Measurements from ENCODE around the gene TMEM259.

The TMEM259 gene

DNA sequence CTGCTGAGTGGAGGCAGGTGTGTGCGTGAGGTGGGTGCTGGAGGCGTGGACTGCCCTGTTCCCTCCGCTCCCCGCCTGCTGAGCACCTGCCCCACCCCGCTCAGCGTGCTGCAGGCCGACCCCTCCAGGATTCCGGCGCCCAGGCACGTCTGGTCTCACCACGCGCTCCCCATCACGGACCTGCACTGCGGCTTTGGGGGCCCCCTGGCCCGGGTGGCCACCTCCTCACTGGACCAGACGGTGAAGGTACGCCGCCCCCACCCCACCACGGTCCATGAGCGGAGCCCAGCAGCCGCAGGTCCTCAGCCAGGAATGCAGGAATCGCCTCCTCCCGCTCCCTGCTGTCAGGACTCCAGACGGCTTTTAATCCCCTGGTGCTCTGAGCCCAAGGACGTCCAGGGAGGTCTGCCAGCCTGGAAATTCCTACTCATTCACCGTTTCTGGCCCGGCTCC, 30.8 kb downstream of the TMEM259 start:
- in situ Hi-C loops (cut with HindIII; ENCODE audit: low sequenced_read_pairs): no loop called here

DNA sequence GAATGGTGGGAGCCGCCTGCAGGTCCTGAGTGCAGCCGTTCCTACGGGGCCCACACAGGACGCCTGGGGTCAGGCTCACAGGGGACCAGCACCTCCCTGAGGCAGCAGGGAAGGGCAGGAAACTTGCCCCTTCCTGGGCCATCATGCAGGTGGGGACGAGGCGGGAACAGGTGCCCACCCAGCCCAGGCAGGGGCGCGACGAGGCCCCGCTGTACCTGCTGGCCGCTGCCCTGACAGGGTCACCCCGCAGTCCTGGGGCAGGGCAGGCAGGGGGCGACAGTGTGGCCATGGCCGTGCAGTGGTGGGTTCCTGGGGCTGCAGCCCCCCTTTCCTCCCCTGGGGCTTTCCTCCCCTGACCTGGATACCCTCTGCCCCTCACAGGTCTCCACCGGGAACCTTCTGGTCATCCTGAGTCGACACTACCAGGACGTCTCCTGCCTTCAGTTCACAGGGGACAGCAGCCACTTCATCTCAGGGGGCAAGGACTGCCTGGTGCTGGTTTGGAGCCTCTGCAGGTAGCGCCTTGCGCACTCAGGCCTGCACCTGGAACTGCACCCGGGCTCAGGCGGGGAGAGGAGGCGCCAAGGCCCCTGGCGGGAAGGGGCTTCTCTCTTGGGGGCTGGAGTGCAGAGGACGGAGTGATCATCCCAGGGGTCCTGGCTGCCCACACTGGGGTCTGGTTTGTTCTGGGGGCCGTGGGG, 31.4 kb downstream of the TMEM259 start:
- in situ Hi-C loops (cut with HindIII; ENCODE audit: low sequenced_read_pairs): no loop called here

DNA sequence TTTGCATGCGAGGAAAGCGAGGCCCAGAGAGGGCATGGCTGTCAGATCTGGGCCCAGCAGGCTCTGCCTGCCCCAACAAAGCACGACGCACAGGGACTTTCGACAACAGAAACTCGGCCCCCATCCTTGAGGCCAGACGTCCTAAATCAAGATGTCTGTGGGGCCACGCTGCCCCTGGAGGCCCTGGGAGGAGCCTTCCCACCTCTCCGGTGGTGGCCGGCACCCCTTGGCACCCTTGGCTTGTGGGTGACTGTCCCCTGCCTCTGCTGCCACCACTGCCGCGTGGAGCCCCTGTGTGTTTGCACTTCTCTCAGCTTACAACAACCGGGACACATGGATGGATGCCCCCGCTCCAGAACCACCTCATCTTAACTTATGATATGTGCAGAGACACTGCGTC, 32.4 kb downstream of the TMEM259 start:
- in situ Hi-C loops (cut with HindIII; ENCODE audit: low sequenced_read_pairs): no loop called here

DNA sequence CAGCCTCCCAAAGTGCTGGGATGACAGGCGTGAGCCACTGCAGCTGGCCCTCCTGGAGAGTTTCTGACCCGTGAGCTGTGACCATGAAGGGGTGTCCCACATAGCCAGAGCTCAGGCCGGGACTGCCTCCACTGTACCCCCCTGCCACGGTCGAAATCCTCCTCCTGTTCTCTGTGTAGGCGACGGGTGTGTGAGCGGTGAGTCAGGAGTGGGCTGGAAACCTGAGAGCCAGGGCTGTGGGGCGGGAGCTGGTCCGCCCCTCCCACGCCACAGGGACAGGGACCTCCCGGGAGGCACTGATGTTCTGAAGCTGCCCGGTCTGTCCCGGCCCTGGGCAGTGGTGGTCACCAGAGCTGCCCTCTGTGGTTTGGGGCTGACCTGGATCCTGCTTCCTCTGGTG, 32.8 kb downstream of the TMEM259 start:
- in situ Hi-C loops (cut with HindIII; ENCODE audit: low sequenced_read_pairs): no loop called here

DNA sequence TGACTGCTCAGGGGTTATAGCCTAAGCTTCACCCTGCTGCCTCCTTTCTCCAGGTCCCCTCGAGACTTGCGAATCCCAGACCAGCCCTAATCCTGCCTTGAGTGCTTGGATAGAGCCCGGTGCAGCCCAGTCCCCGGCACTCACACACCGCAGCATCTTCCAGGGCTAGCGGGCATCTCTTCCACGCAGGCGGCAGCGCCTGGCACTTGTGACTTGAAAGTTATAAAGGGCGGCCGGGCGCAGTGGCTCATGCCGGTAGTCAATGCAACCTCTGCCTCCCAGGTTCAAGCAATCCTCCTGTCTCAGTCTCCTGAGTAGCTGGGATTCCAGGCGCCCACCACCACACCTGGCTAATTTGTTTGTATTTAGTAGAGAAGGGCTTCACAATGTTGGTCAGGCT, 34.8 kb downstream of the TMEM259 start:
- in situ Hi-C loops (cut with HindIII; ENCODE audit: low sequenced_read_pairs): no loop called here

DNA sequence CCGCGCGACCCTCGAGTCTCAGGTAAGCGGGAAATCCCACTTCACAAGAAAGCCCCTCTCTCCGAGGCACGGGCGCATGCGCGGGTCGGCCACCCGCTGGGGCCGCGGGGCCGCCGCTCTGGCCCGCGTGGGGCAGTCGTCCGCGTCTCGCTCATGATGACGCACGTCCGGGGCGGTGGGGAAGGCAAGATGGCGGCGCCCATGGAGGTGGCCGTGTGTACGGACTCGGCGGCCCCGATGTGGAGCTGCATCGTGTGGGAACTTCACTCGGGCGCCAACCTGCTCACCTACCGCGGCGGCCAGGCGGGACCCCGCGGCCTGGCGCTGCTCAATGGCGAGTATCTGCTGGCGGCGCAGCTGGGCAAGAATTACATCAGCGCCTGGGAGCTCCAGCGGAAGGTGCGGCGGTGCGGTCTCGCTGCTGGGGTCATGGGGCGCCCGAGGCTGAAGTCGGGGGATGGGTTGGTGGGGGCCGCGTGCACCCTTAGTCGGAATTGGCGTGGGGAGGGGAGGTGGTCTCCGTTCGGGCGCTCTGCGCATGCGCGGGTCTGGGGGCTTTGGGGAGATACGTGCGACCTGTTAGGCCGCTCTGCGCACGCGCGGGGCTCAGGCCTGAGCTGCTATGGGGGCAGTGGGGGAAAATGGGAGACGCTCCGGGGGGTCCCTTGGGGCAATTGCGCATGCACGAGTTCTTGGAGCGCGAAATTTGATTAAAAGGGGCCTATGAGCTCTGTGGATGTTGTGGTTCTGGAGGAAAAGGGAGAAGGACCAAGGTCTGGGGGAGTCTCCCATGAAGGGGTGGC, 36.6 kb downstream of the TMEM259 start, which contains the start of gene WDR18:
Gene WDR18 (plus strand): TSS at position 181 of the 803 bp plus-strand sequence. CDS start 9 bp downstream, at position 190.
- in situ Hi-C loops (cut with HindIII; ENCODE audit: low sequenced_read_pairs): no loop called here

DNA sequence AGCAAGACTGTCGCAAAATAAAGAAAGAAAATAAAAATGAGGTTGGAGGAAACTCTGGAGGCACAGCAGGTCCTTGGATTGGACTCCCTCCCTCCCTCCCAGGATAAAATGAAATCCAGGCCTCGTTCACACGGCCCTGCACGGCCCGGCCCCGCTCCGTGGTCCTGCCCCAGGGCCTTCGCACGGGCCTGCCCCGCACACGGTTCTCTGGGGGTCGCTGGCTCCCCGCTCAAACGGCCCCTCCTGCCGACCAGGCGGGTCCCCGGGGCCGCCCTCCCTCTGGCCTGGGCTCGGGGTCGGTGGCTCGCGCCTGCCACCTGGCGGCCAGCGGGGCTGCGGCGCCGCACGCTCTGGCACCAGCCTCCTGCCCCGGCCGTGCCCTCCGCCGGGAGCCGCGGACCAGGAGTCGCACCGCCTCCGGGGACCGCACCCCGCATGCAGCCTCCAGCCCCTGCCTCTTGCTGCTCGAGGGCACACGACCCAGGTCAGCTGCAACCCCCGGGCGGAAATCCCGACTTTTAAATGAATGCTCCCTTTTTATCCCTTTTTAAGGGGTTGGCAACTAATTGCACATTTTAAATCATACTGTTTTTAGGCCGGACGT, 38.3 kb downstream of the TMEM259 start:
- in situ Hi-C loops (cut with HindIII; ENCODE audit: low sequenced_read_pairs): no loop called here

DNA sequence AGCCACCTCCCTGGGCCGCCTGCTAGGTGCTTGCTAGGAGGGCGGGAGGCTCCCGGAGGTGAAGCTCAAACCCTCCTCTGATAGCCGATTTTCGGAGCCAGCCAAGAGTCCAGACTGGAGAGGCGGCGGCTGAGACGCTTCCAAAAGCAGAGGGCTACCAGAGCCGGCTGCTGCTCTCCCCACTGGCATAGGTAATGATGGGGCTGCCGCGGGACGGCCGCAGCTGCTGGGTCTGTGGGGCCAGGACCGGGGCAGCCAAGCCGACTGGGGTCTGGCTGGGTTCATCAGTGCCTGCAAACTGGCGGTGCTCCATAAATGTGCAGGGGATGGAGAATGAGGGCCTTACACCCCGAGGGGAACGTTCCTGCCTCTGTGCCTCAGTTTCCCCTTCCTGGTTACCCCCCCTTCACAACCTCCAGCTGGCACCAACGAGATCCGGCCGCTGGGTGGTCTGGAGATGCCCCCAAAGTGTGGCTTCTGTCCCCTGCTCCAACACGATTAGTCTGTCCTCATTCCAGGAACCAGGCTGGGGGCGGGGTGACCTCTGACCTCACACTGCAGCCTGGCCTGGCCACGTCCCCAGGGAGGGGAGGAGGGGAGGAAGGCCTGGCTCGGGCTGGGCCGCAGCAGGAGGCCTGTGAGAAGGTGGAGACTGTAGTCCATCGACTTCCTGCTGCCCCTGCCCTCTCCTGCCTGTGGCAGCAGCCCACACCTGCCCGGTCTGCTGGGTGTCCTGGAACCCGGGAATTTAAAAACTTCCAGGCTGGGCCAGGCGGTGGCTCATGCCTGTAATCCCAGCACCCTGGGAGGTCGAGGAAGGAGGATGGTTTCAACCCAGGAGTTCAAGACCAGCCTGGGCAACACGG, 40.6 kb downstream of the TMEM259 start:
- in situ Hi-C loops (cut with HindIII; ENCODE audit: low sequenced_read_pairs): no loop called here

DNA sequence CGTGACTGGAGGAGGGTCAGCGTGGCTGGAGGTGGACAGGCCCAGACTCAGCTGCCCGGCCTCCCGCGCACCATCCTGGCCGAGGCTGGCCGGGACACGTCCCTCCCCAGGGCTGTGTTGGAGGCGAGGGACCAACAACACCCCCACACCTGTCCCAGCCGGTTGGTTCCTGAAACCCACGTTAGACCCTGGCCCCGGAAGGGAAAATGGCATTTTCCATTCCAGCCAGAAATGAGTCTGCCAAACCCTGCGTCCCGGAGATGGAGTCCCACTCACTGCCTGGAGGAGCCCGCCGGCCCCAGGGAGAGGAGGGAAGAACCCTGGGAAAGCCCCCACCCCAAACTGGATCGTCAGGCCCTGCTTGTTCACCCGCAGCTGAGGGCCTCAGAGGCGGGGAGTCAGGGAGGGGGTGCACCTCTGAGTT, 41.6 kb downstream of the TMEM259 start:
- in situ Hi-C loops (cut with HindIII; ENCODE audit: low sequenced_read_pairs): no loop called here

DNA sequence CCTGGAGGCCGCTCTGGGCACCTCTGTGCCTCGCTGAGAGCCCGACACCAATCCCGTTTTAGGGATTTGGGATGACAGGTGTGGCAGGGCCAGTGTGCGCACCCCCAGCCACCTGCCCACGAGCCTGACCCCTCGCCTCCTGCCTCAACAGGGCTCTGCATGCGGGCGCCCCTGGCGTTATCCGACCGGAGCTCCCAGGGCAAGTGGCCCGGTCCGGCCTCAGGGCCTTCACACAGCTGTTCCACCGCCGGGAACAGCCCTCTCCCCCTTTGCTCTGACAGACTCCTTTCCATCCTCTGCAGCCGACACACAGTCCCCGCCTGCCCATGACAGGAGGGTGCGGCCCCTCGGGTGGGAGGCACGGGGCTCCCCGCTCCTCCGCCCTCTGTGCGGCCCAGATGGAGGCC, 43.9 kb downstream of the TMEM259 start:
- in situ Hi-C loops (cut with HindIII; ENCODE audit: low sequenced_read_pairs): no loop called here

DNA sequence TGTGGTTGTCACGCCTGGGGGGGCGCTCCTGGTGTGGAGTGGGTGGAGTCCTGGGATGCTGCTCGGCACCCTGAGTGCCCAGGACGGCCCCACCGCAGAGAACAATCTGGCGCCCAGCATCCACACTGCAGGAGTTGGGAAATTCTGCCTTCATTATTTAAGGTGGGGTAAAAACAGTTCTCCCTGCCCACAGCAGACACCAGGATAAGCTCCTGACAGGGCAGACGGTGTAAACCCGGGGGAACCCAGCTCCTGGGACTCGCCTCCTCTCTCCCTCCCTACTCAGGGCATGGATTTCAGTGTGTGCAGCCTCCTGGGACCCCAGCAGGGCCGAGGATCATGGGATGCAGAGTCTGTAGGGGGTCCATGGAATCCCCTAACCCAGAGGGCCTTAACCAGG, 44.4 kb downstream of the TMEM259 start:
- in situ Hi-C loops (cut with HindIII; ENCODE audit: low sequenced_read_pairs): no loop called here

DNA sequence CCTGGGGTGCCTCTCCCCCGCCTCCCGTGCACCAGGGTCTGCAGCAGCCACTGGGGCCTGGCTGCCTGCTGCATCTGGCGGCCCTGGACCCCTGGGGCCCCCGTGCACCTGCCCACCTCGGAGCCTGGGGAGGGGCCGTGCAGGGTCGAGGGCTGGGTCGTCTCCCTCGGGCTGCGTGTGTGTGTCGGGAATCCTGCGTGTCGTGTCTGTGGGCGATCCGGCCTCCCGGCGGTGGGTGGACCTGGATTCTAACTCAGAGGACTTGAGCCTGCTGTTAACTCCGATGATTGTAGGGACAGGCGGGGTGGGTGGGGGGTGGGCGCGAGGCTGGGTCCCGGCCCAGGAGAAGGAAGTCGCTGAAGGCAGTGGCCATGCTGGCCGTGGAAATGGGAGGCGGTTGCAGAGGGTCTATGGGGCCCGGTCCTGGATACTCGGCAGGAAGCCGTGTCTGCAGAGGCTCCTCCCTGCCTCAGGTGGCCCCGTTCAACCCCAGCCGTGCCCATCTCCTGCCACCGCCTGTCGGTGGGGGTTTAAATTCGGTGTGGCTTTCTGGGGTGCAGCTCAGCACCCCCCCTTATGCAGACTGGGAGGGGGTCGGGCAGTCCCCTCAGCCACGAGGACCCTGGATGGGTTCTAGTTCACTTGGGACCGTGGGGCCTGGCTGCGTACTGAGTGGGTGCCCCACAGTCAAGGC, 46.2 kb downstream of the TMEM259 start:
- in situ Hi-C loops (cut with HindIII; ENCODE audit: low sequenced_read_pairs): no loop called here

DNA sequence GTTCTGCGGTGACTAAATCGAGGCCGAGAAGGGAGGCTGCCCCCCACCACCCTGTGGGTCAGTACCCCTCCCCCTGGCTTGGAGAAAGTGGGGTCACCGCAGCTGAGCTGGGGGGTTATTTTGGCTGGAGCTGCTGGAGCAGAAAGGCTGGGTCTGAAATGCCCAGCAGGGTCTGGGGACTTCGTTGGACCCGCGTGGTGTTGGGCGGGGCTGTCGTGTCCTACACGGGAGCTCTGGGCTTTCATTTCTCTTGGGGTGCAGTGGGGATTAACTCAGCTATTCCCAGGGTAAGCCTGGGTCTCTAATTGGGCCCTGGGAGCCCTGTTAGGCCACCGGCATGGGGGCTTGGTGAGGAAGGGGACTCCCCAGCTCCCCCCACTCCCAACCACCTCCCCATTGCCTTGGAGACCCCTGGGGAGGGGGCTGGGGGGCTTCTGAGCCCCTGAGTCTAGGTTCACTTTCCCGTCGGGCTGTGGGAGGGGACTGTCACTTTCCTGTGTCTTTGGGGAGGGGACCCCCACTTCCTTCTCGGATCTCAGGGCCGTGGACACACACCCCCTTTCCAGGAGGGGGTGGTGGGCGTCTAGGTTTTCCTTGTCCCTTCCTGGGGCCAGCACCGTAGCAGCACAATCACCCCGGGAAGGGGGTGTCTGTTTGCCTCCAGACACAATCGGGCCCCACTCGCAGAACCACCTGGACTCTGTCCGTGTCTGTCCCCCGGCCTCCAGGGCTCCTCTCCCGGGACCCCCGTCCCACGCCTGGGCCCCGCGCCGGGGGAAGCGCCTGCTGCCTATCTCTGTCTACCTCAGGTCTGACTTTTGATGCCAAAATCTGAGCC, 47.0 kb downstream of the TMEM259 start:
- in situ Hi-C loops (cut with HindIII; ENCODE audit: low sequenced_read_pairs): no loop called here

DNA sequence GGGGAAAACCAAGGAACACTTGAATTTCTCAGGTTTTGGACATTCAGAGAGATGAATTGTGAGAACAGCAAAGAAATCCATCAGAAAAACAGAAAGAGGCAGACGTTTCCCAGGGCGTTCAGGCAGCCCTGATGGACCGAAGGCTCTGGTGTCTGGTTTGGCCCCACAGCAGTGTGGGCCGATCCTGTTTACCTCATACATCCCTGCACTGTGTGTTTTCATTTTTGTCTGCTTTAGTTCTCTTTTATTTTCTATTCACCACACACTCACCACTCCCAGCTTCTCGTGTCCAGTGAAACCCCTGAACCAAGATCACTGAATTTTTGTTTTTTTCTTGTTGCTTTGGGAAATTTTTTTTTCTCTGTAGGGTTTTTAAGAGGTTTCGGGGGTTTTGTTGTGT, 48.6 kb downstream of the TMEM259 start:
- in situ Hi-C loops (cut with HindIII; ENCODE audit: low sequenced_read_pairs): no loop called here

DNA sequence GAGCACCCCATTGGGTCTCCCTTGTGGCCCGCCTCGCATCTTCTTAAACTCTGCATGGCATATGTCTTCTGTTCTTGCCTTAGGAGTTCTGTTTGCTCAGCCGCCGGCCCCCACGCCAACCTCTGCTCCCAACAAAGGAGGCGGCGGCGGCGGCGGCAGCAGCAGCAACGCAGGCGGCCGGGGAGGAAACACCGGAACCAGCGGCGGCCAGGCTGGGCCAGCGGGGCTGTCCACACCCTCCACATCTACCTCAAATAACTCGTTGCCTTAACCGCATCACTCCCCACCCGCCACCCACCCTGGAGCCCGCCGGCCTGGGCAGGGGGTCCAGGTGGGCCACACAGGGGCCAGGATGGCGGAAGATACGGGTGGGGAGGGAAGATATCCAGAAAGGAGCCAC, 49.1 kb downstream of the TMEM259 start:
- in situ Hi-C loops (cut with HindIII; ENCODE audit: low sequenced_read_pairs): no loop called here

DNA sequence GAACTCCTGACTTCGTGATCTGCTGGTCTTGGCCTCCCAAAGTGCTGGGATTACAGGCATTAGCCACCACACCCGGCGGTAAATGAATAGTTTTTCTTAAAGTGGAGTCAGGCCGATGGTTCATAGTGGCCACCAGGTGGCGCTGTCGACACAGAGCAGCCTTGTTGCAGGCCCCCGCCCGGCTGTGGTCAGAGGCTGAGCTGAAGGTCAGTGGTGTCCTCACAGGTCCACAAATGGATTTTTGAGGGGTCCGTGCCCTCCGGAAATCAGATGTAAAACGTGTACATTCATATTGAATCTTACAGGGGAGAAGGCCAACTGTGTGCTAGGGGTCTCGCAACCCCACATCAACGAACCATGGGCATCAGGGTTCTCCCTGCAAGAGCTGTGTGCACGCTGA, 50.2 kb downstream of the TMEM259 start:
- in situ Hi-C loops (cut with HindIII; ENCODE audit: low sequenced_read_pairs): no loop called here

DNA sequence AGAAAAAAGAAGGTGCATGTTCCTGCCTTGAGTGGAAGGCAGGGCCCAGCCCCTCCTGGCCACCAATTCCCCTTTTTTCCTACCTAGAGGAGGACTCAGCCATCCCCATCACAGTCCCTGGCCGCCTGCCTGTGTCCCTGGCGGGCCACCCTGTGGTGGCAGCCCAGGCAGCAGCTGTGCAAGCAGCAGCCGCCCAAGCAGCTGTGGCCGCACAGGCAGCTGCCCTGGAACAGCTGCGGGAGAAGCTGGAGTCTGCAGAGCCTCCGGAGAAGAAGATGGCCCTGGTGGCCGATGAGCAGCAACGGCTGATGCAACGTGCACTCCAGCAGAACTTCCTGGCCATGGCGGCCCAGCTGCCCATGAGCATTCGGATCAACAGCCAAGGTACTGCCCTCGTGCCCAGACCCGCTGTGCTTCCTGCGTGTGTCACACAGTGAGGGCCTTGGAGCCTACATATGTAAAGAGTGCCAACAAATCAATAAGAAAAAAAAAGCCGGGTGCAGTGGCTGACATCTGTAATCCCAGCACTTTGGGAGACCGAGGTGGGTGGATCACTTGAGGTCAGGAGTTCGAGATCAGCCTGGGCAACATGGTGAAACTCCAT, 54.3 kb downstream of the TMEM259 start:
- in situ Hi-C loops (cut with HindIII; ENCODE audit: low sequenced_read_pairs): no loop called here

DNA sequence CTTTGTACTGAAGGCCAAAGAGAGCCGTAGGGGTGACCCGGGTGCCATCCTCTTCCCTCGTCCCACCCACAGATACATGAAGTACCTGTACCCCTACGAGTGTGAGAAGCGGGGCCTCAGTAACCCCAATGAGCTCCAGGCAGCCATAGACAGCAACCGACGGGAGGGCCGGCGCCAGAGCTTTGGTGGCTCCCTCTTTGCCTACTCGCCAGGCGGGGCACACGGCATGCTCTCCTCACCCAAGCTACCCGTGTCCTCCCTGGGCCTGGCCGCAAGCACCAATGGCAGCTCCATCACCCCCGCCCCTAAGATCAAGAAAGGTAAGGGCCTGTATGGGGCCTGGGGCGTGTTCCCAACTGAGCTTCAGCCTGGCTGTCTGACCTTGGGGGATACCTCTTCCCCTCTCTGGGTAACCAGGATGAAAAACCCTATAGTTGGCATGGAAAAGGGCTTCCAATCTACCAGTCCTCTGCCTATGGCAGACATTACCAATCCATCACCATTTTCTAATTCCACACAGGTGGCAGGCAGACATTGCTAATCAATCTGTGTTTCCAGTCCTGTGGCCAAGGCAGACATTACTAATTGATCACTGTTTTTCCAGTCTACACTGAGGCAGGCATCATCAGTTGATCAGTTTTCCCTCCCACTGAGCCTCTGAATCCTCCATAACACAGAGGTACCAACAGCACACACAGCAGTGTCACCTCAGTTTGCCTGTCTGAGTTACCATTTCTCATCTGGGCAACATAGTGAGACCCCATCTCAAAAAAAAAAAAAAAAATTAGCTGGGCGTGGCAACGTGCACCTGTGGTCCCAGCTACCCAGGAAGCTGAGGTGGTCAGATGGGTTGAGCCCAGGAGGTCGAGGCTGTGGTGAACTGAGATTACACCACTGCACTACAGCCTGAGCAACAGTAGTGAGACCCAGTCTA, 55.9 kb downstream of the TMEM259 start:
- in situ Hi-C loops (cut with HindIII; ENCODE audit: low sequenced_read_pairs): no loop called here
